ENCODE results near the gene ZNF181.

Gene ZNF181

DNA sequence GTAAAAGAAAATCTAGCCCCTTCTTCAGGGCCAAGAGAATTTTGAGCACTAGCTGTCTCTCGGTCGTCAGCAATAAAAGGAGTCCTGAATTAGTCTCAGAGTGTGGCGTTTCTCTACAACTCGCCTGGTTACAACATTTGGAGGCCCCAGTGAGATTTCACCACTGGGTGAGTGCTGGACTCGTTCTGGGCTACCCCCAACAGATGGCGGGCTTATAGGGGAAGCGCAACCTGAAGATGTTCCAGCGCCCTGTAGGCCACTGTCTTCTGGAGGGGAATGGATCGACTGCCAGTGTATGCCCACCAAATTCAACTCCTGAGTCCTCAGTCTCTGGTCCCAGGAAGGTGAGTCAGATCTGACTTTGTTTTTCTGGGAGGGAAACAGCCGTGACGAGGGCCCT is 11.7 kb upstream of the ZNF181 start (continued):
- no peak for TF ChIP-seq ZNF70 (CRISPR knock-in tag; IDR thresholded peaks at IDR 0.05)
- no peak for TF ChIP-seq ZFP30 (CRISPR knock-in tag; IDR thresholded peaks at IDR 0.05)
- TF ChIP-seq SNAI2 (CRISPR knock-in tag; IDR thresholded peaks at IDR 0.05) = no peak
- no peak for TF ChIP-seq CSRNP3 (CRISPR knock-in tag; IDR thresholded peaks at IDR 0.05)
- TF ChIP-seq ZNF8 (CRISPR knock-in tag; IDR thresholded peaks at IDR 0.05) = no peak

- TF ChIP-seq TOX (CRISPR knock-in tag; IDR thresholded peaks at IDR 0.05; ENCODE audit: borderline replicate concordance) (no peak), ZNF70 (CRISPR knock-in tag; IDR thresholded peaks at IDR 0.05) (no peak), RARB (CRISPR knock-in tag; IDR thresholded peaks at IDR 0.05) (no peak), ZFP3 (CRISPR knock-in tag; IDR thresholded peaks at IDR 0.05) (no peak), ISL1 (CRISPR knock-in tag; IDR thresholded peaks at IDR 0.05) (no peak), ZC3H10 (CRISPR knock-in tag; IDR thresholded peaks at IDR 0.05) (no peak), TSHZ2 (CRISPR knock-in tag; IDR thresholded peaks at IDR 0.05) (no peak), ZNF565 (CRISPR knock-in tag; conservative IDR thresholded peaks at IDR 0.05; ENCODE audit: low read depth) (no peak), BACH2 (CRISPR knock-in tag; IDR thresholded peaks at IDR 0.05; ENCODE audit: borderline replicate concordance) (no peak), PPARA (CRISPR knock-in tag; IDR thresholded peaks at IDR 0.05; ENCODE audit: borderline replicate concordance) (no peak), GLIS3 (CRISPR knock-in tag; IDR thresholded peaks at IDR 0.05) (no peak), ESRRG (CRISPR knock-in tag; IDR thresholded peaks at IDR 0.05) (no peak)
- TF ChIP-seq, protein P1, sequence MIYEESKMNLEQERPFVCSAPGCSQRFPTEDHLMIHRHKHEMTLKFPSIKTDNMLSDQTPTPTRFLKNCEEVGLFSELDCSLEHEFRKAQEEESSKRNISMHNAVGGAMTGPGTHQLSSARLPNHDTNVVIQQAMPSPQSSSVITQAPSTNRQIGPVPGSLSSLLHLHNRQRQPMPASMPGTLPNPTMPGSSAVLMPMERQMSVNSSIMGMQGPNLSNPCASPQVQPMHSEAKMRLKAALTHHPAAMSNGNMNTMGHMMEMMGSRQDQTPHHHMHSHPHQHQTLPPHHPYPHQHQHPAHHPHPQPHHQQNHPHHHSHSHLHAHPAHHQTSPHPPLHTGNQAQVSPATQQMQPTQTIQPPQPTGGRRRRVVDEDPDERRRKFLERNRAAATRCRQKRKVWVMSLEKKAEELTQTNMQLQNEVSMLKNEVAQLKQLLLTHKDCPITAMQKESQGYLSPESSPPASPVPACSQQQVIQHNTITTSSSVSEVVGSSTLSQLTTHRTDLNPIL (CRISPR knock-in tag; IDR thresholded peaks at IDR 0.05; ENCODE audit: low read depth) = no peak
- no peak for ATAC-seq
These were observed 8.6 kb upstream of the ZNF181 start for GRCh38 chr19:34725400-34725799.

DNA sequence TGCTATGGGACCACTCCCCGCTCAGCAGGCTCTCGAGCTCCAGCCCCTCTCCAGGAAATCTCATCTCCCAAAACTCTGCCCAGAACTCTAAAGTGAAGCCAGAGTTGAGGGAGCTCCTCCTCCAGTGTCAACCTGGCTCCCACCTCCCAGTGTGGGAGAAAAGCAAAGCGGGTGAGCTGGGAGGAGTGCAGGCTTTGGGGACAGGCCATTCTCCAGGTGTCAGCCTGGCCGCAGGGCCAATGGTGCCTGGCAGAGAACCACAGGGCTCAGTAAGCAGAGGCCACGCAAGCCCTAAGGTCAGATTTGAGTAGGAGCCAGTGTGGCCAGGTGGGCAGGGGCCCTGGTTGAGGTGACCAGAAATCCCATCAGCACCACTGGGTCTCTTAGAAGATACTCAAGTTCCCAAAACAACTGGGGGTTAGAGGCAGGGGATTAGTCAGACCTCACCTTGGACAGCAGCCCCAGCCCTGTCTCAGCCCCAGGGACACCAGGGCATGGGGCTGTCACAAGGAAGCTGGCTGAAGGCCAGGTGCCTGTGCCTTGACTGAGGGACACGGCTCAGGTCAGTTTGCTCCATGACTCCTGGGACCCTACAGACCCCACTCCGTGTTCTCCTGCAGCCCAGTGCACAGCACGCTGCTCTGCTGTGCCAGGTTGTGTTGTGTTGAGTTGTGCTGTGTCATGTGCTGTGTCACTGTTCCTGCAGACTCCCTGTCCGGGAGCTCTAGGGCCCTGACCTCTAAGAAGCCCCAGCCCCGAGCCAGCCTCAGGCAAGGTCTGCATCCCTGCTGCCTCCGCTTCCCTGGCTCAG is 2.8 kb upstream of the ZNF181 start:
- no peak for ATAC-seq
- no peak for TF ChIP-seq GLIS3 (CRISPR knock-in tag; IDR thresholded peaks at IDR 0.05)
- no peak for TF ChIP-seq ARNTL (CRISPR knock-in tag; IDR thresholded peaks at IDR 0.05; ENCODE audit: borderline replicate concordance, low read depth)
- TF ChIP-seq OSR1 (CRISPR knock-in tag; IDR thresholded peaks at IDR 0.05) = no peak
- TF ChIP-seq ZNF70 (CRISPR knock-in tag; IDR thresholded peaks at IDR 0.05) = no peak
- TF ChIP-seq ZC3H10 (CRISPR knock-in tag; IDR thresholded peaks at IDR 0.05) = no peak

GRCh38 chr19:34731964-34732363 is 2.1 kb upstream of the ZNF181 start:
- no peak for ATAC-seq
- no peak for TF ChIP-seq ZNF565 (CRISPR knock-in tag; conservative IDR thresholded peaks at IDR 0.05; ENCODE audit: low read depth)
- no peak for TF ChIP-seq CSDC2 (CRISPR knock-in tag; IDR thresholded peaks at IDR 0.05)
- no peak for TF ChIP-seq ZNF8 (CRISPR knock-in tag; IDR thresholded peaks at IDR 0.05)

DNA sequence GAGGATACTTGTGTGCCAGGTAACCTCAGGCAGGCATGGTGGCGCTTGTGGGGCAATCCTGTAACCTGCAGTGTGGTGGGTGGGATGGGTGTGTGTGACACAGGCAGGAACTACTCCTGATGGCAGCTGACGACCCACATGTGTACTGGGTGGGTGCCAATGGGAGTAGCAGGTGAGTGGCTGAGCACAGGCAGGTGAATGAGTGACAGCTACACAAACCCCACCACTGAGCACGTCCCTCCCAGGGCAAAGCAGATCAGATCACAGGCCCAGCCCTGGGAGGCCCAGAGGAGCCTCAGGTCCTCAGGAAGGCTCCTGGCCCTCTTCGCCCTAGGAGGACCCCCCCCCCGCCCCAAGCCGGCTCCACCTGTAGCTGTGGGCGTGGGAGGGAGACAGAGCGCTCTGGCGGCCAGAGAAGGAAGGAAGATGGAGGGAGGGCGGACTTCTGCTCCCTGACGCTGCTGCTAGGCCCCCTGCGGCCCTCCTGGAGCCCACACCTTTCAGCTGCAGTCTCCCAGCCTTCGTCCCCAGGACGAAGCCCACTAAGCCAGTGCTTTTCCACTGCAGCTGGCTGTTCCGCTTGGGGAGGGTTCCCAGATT is 1.3 kb upstream of the ZNF181 start:
- no peak for ATAC-seq
- TF ChIP-seq ISL1 (CRISPR knock-in tag; IDR thresholded peaks at IDR 0.05) (no peak), CSDC2 (CRISPR knock-in tag; IDR thresholded peaks at IDR 0.05) (no peak), ZNF70 (CRISPR knock-in tag; IDR thresholded peaks at IDR 0.05) (no peak), PPARA (CRISPR knock-in tag; IDR thresholded peaks at IDR 0.05; ENCODE audit: borderline replicate concordance) (no peak), ZFP3 (CRISPR knock-in tag; IDR thresholded peaks at IDR 0.05) (no peak), GLIS3 (CRISPR knock-in tag; IDR thresholded peaks at IDR 0.05) (no peak), ZC3H10 (CRISPR knock-in tag; IDR thresholded peaks at IDR 0.05) (no peak)
